ENCODE results near the gene ZNF121.
"Not testable (repeated sequence)": the region's sequence is repeated elsewhere in the genome, so short reads cannot be mapped to it uniquely, and the experiment has no call there.

Gene ZNF121

DNA sequence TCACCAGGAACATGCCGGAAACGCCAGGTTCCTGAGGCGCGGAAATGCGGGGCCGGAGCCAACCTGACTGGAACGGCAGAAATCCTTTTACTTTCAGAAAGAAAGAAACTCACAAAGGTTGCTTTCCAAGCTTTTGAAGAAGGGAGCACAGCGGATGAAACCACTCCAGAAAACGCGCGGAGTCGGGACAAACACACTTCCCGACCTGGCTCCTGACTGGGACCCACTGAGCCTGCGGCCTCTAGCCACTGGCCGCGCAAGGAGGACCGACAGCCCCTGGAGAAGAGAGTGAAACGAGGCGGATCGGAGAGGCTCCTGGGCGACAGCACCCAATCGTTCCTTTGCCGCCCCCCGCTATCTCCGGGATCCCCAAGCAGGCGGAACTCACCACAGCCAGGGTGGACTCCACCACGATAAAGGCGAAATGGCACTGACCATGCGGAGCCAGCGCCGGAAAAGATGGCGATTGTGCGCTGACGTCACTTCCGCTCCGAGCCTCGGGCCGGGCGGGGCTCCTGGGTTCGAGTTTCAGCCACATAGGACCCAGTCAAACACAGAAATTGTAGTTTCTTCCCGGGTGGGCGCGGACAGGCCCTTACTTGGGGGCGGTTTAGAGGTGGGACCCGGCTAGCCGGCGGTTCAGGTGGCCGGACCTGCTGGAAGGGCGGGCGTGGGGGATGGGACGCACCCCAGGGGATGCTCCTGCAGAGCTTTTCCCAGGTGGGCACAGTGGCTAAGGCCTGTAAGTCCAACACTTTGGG, at the start of gene ZNF121:
Gene ZNF121 (minus strand): TSS at position 432 of the 761 bp plus-strand sequence. CDS start 16,407 bp downstream, outside the sequence.
- peak; percentile 87 for DNase-seq (ENCODE audit: low spot score)

GRCh38 chr19:9627856-9628255, 43.6 kb upstream of the ZNF121 start:
- no peak for DNase-seq (ENCODE audit: low spot score)

- DNase-seq (ENCODE audit: low spot score) = no peak
These were observed 38.2 kb upstream of the ZNF121 start for GRCh38 chr19:9622531-9622930.

GRCh38 chr19:9621156-9622037, 37.1 kb upstream of the ZNF121 start, which contains the start of gene ZNF561:
Gene ZNF561 (minus strand): TSS chr19:9621232. CDS start chr19:9619456, 1,776 bp downstream.
- DNase-seq (ENCODE audit: low spot score) = peak; percentile 87

DNA sequence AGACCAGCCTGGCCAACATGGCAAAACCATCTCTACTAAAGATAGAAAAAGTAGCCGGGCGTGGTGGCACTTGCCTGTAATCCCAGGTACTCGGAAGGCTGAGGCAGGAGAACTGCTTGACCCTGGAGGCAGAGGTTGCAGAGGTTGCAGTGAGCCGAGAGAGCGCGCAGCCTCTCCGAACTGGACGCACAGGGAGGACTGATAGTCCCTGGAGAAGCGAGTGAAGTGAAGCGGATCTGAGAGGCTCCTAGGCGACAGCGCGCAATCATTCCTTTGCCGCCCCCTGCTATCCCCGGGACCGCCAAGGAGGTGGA, 36.5 kb upstream of the ZNF121 start:
- DNase-seq (ENCODE audit: low spot score) = no peak

DNA sequence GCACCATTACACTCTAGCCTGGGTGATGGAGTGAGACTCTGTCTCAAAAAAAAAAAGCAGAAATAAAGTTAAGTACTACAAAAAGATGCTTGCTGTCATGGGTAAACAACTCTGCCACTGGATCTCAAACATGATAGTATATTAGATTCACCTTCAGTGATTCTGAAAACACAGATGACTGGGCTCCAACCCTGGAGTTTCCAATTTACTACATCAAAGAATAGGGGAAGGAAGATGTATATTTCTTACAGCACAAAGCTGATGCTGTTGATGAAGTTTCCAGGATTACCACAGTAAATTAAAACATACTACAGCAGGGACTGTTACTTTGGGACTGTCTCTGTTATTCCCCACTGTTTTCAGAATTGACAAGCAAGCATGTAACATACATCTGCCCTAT, 31.5 kb upstream of the ZNF121 start:
- no peak for DNase-seq (ENCODE audit: low spot score)

- no peak for DNase-seq (ENCODE audit: low spot score)
These were observed 26.3 kb upstream of the ZNF121 start for GRCh38 chr19:9610484-9611113.

- no peak for DNase-seq (ENCODE audit: low spot score)
These were observed 24.6 kb upstream of the ZNF121 start for GRCh38 chr19:9608912-9609311.

DNA sequence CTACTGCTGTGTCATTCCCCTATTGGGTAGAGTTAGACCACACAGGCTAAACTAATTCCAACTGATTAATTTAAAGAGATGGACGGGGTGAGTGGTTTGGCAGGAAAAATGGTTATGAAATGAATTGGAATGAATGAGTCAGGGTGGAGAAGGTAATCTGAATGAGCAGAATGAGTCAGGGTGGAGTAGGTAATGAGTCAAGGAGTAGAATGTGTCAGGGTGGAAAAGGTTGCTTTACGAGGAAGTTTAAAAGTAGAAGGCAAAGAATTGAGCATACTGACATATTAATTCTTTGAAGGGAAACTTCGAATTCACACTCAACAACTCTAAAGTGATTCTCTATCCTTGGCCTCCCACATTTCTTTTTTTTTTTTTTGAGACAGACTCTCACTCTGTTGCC, 12.7 kb upstream of the ZNF121 start:
- peak; percentile 58 for DNase-seq (ENCODE audit: low spot score)

GRCh38 chr19:9586764-9587163, 2.5 kb upstream of the ZNF121 start:
- DNase-seq (ENCODE audit: low spot score) = peak; percentile 71

GRCh38 chr19:9582081-9582725, 2.1 kb downstream of the ZNF121 start:
- not testable (repeated sequence) for DNase-seq (ENCODE audit: low spot score)

GRCh38 chr19:9580728-9581127, 3.6 kb downstream of the ZNF121 start:
- no peak for DNase-seq (ENCODE audit: low spot score)

DNA sequence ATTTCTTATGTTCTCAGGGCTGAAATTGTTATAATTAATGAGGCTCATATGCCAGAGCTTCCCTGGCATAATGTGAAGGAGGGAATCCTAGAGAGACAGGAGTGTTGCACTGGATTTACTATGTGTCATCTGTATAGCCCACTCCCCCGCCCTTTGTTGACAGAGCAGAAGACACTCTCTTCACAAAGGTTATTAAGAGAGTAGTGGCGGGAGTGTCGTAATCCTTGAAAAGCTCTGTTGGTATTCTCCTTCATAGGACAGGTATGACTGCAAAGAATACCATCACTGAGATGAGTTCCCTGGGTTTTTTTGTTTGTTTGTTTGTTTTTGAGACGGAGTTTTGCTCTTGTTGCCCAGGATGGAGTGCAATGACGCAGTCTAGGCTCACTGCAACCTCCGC, 14.0 kb downstream of the ZNF121 start:
- DNase-seq (ENCODE audit: low spot score) = no peak

GRCh38 chr19:9566729-9567128, 17.6 kb downstream of the ZNF121 start:
- no peak for DNase-seq (ENCODE audit: low spot score)

DNA sequence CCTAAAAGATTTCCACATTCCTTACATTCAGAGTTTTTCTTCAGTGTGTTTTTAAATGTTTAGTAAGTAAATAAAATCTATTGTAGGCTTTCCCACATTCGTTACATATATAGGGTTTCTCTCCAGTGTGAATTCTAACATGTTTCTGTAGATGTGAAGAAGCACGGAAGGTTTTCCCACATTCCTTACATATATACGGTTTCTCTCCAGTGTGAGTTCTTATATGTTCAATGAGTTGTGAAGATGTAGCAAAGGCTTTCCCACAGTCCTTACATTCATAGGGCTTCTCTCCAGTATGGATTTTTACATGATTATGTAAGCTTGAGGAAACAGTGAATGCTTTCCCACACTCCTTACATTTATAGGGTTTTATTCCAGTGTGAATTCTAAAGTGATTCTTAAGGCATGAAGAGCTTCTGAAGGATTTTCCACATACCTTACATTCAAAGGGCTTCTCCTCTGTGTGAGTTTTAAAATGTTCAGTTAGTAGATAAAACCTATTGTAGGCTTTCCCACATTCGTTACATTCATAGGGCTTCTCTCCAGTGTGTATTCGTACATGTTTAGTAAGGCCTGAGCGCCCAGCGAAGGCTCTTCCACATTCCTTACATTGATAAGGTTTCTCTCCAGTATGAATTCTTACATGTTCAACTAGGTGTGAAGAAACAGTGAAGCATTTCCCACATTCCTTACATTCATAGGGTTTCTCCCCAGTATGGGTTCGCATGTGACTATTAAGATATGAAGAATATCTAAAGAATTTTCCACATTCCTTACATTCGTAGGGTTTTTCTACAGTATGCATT, 18.2 kb downstream of the ZNF121 start:
- no peak for DNase-seq (ENCODE audit: low spot score)

GRCh38 chr19:9552536-9553274, 31.6 kb downstream of the ZNF121 start:
- no peak for DNase-seq (ENCODE audit: low spot score)

GRCh38 chr19:9547870-9548269, 36.4 kb downstream of the ZNF121 start:
- no peak for DNase-seq (ENCODE audit: low spot score)

DNA sequence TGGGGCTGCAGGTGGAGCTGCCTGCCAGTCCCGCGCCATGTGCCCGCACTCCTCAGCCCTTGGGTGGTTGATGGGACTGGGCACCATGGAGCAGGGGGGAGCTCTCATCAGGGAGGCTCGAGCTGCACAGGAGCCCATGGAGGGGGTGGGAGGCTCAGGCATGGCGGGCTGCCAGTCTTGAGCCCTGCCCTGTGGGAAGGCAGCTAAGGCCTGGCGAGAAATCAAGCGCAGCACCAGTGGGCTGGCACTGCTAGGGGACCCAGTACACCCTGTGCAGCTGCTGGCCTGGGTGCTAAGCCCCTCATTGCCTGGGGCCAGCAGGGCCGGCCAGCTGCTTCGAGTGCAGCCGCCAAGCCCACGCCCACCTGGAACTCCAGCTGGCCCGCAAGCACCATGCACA, 43.0 kb downstream of the ZNF121 start:
- DNase-seq (ENCODE audit: low spot score) = not testable (repeated sequence)

DNA sequence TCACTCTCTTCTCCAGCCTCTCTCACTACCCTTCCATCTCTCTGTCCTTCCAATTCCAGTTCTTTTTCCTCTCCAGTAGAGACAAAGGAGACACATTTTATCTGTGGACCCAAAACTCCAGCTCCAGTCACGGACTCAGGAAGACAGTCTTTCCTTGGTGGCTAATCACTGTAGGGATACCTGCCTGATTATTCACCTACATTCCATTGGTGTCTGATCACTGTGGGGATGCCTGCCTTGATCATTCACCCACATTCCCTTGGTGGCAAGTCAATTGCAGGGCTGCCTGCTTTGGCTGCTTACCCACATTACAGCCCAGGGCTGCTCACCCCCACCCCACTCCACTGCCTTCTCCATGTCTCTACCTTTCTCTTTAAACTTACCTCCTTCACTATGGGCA, 44.4 kb downstream of the ZNF121 start:
- DNase-seq (ENCODE audit: low spot score) = not testable (repeated sequence)

GRCh38 chr19:9539201-9539600, 45.1 kb downstream of the ZNF121 start:
- not testable (repeated sequence) for DNase-seq (ENCODE audit: low spot score)
